Epidermal melanocyte (primary cell): Measurements from ENCODE around the gene CDCA4.

Experiments
- DNase-seq: peaks from one replicate; pipeline ENCODE4 v3.0.0; 2011; ENCODE audit warnings: low spot score; ENCODE audit not compliant: insufficient read length

CDCA4 gene

DNA sequence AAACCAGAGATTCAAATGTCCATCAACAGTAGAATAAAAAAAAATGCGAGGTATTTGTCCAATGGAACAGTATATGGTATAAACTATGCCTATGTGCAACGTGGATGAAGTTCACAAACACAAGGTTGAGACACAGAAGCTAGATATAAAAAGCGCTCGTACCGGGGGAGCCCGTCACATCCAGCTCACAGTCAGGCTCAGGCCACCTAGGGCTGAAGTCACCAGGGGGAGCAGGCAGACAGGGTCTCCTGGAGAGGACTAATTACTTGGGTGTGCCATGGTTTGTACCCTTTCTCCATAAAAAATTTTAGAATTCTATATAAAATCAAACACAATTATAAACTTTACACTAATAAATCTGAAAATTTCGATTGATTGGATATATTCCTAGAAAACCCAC lies 56.3 kb downstream of the CDCA4 start:
- DNase-seq, result no peak
